Spinal cord (tissue), 10 donors: ENCODE measurements around the gene INO80. TPM values are rescaled to one million over a fixed set of nuclear protein-coding genes. Genes with fewer than 3 reads are reported as not detected.
A peak's percentile ranks its signal among the peaks of the same experiment; 100 is the strongest.

Experiments
- DNase-seq, 6 donors: peaks; one replicate each; pipeline versions ENCODE4 v3.0.0 to v3.0.0-alpha.2; 2013 to 2015; ENCODE audit warnings: low spot score in 6 of 6, low read depth in 4 of 6
- H3K27ac ChIP-seq: one replicate; pipeline ENCODE4 v1.5.1; 2013; ENCODE audit warnings: low read depth, low read length, control low read depth
- H3K27me3 ChIP-seq: one replicate; pipeline ENCODE4 v1.6.1; 2013; ENCODE audit warnings: low read length; ENCODE audit not compliant: control insufficient read depth, insufficient read depth
- H3K36me3 ChIP-seq: one replicate; pipeline ENCODE4 v1.6.1; 2013; ENCODE audit warnings: low read length; ENCODE audit not compliant: control insufficient read depth, insufficient read depth
- H3K4me1 ChIP-seq: one replicate; pipeline ENCODE4 v1.6.1; 2013; ENCODE audit warnings: low read length; ENCODE audit not compliant: control insufficient read depth, insufficient read depth
- H3K4me3 ChIP-seq: one replicate; pipeline ENCODE4 v1.5.1; 2013; ENCODE audit warnings: low read depth, low read length, control low read depth
- H3K9me3 ChIP-seq: one replicate; pipeline ENCODE4 v1.6.1; 2013; ENCODE audit warnings: low read length; ENCODE audit not compliant: control insufficient read depth, insufficient read depth
- WGBS: methylation state at CpG from one replicate; pipeline ENCODE4 v1.1.5; 2013; ENCODE audit warnings: missing lambda C conversion rate; ENCODE audit not compliant: insufficient coverage; 5-methylcytosine and 5-hydroxymethylcytosine counted together
- polyA plus RNA-seq, 2 donors: library from polyadenylated mRNA; unstranded; fragments of 120-200 nt; gene quantifications; one replicate each; pipeline ENCODE4 v1.2.1, GENCODE V29; 2013; ENCODE audit not compliant: insufficient read length in 2 of 2
- total RNA-seq, 2 donors: library from RNA; depleted of rRNA in 1 of 2; stranded (reverse); fragments of 120-200 nt in 1 of 2; fragments of >200 nt in 1 of 2; gene quantifications; one replicate each; pipeline versions ENCODE4 v1.2.3 to v1.2.4, GENCODE V29; 2013 to 2014
- donor health status: healthy.

Gene INO80
- total and polyA plus RNA-seq, 4 donors, result 15.9 to 27.8 (median 19.3) TPM

- DNase-seq, result peak in 1 of 6 donors; percentile 7
- WGBS, result 27% methylated on average over 2 of the region's 2 CpGs
- Histone ChIP-seq H3K36me3 (peaks cover 18% of the 10 kb centered on the region), H3K4me1 (peaks cover 5% of the 10 kb centered on the region), H3K4me3 (no peak overlapping the region), H3K9me3 (no peaks in the 10 kb centered on the region), H3K27me3 (no peaks in the 10 kb centered on the region), H3K27ac (no peak overlapping the region)
These were observed 98.9 kb downstream of the INO80 start for GRCh38 chr15:41017066-41017735.

GRCh38 chr15:41013691-41014414, 102.2 kb downstream of the INO80 start:
- no peaks in the 10 kb centered on the region for H3K27me3 ChIP-seq
- peaks cover 5% of the 10 kb centered on the region for H3K4me1 ChIP-seq
- peaks cover 12% of the 10 kb centered on the region for H3K36me3 ChIP-seq
- peak in 1 of 6 donors; percentile 43 for DNase-seq
- H3K9me3 ChIP-seq, result no peaks in the 10 kb centered on the region
- H3K27ac ChIP-seq, result no peak overlapping the region
- WGBS, result no CpG with 5 or more reads among the region's 3 CpGs
- H3K4me3 ChIP-seq, result no peak overlapping the region

GRCh38 chr15:41011055-41011815, 104.8 kb downstream of the INO80 start:
- no peaks in the 10 kb centered on the region for H3K9me3 ChIP-seq
- peaks cover 14% of the 10 kb centered on the region for H3K36me3 ChIP-seq
- H3K27ac ChIP-seq, result no peak overlapping the region
- no peak overlapping the region for H3K4me3 ChIP-seq
- WGBS, result no CpG with 5 or more reads among the region's 2 CpGs
- no peaks in the 10 kb centered on the region for H3K27me3 ChIP-seq
- DNase-seq, result no peak
- H3K4me1 ChIP-seq, result no peaks in the 10 kb centered on the region

GRCh38 chr15:41010345-41010744, 105.7 kb downstream of the INO80 start:
- Histone ChIP-seq H3K27ac (no peak overlapping the region), H3K9me3 (no peaks in the 10 kb centered on the region), H3K36me3 (peaks cover 9% of the 10 kb centered on the region), H3K4me1 (no peaks in the 10 kb centered on the region), H3K27me3 (no peaks in the 10 kb centered on the region), H3K4me3 (no peak overlapping the region)
- DNase-seq, result no peak

- no peak overlapping the region for H3K27ac ChIP-seq
- 55% methylated on average over 1 of the region's 2 CpGs for WGBS
- no peak overlapping the region for H3K4me3 ChIP-seq
- no peaks in the 10 kb centered on the region for H3K4me1 ChIP-seq
- no peaks in the 10 kb centered on the region for H3K27me3 ChIP-seq
- no peaks in the 10 kb centered on the region for H3K9me3 ChIP-seq
- no peak for DNase-seq
- H3K36me3 ChIP-seq, result peaks cover 15% of the 10 kb centered on the region
These were observed 109.6 kb downstream of the INO80 start for GRCh38 chr15:41006479-41006878.

GRCh38 chr15:41004490-41004889, 111.6 kb downstream of the INO80 start:
- peaks cover 25% of the 10 kb centered on the region for H3K36me3 ChIP-seq
- DNase-seq, result peak in 1 of 6 donors; percentile 63
- H3K27ac ChIP-seq, result no peak overlapping the region
- H3K4me1 ChIP-seq, result no peaks in the 10 kb centered on the region
- H3K27me3 ChIP-seq, result no peaks in the 10 kb centered on the region
- no CpG with 5 or more reads among the region's 3 CpGs for WGBS
- H3K9me3 ChIP-seq, result no peaks in the 10 kb centered on the region
- H3K4me3 ChIP-seq, result no peak overlapping the region

- 60% methylated on average over 1 of the region's 5 CpGs for WGBS
These were observed 114.4 kb downstream of the INO80 start for GRCh38 chr15:41001524-41002214.

GRCh38 chr15:40999190-40999589, 116.9 kb downstream of the INO80 start:
- no CpG with 5 or more reads among the region's 4 CpGs for WGBS
- no peaks in the 10 kb centered on the region for H3K27me3 ChIP-seq
- no peak for DNase-seq

More at GRCh38 chr15:41001524-41002214, 114.4 kb downstream of the INO80 start:
- H3K27ac ChIP-seq, result no peak overlapping the region
- H3K4me3 ChIP-seq, result no peak overlapping the region
- H3K36me3 ChIP-seq, result peaks cover 27% of the 10 kb centered on the region
- no peak for DNase-seq
- no peaks in the 10 kb centered on the region for H3K27me3 ChIP-seq
- H3K4me1 ChIP-seq, result no peaks in the 10 kb centered on the region
- no peaks in the 10 kb centered on the region for H3K9me3 ChIP-seq

GRCh38 chr15:40995656-40996055, 120.4 kb downstream of the INO80 start:
- no peaks in the 10 kb centered on the region for H3K9me3 ChIP-seq
- WGBS, result no CpG with 5 or more reads among the region's 3 CpGs
- H3K4me3 ChIP-seq, result no peak overlapping the region

More at GRCh38 chr15:40999190-40999589, 116.9 kb downstream of the INO80 start:
- no peaks in the 10 kb centered on the region for H3K4me1 ChIP-seq
- H3K27ac ChIP-seq, result no peak overlapping the region
- H3K36me3 ChIP-seq, result peaks cover 37% of the 10 kb centered on the region
- no peaks in the 10 kb centered on the region for H3K9me3 ChIP-seq
- no peak overlapping the region for H3K4me3 ChIP-seq

More at GRCh38 chr15:40995656-40996055, 120.4 kb downstream of the INO80 start:
- no peak for DNase-seq
- Histone ChIP-seq H3K36me3 (peaks cover 43% of the 10 kb centered on the region), H3K27me3 (no peaks in the 10 kb centered on the region), H3K4me1 (no peaks in the 10 kb centered on the region), H3K27ac (no peak overlapping the region)
